ENCODE data around the gene HESX1. TPM values are rescaled to one million over a fixed set of nuclear protein-coding genes. Genes with fewer than 3 reads are reported as not detected.
A peak's percentile ranks its signal among the peaks of the same experiment; 100 is the strongest.

HESX1 gene
- total and polyA plus RNA-seq, 5 experiments from 2014 or later: 0.27 to 0.87 (median 0.39) TPM; not detected in 2

DNA sequence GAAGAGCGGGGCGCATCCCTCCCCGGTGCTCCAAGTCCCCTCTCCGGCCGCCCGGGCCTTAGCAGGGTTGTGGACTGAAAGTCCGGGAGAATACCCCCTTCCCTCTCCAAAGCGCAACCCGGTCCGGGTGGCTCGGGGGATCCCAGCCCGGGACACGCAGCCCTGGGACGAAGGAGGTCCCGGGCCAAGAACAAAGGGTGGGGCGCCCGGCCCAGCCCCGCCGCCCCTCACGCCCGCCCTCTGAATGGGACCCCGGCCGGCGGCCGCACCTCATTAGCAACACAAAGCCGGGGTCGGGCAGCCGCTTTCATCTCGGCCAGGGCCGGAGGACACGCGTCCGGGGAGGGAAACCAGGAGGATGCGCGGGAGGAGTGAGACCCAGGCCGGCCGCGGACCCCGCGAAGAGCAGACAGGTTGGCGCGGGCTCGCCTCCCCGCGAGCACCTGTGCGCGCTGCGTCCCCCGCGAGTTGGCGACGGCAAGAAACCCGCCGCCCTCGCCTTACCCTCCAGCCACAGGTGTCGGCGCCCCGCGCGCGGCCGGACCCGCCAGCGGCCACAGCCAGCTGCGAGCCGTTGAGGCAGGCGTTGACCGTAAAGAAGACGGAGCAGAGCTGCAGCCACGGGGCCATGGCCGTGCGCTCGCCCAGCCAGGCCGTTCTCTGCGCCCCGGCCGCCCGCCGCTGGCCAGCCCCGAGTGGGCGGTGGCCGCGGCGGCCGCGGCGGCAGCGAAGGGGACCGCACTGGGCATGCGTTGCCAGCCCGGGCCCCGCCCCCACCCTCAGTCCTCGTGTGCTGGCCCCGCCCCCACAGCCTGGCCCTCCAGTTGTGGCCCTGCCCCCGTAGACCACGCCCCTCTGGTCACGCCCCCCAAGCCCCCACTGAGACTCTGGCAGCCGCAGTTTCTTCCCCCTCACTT, 34.9 kb downstream of the HESX1 start, which contains the start of gene IL17RD:
TSS of gene IL17RD (minus strand) at position 697 of the 917 bp plus-strand sequence. CDS start at position 630, 67 bp downstream.
- Mint-ChIP-seq H3K36me3 (peaks cover 0 to 3% (median 0%) of the 10 kb centered on the region in 3 donors), H3K4me3 (peak within 1 kb of the TSS; percentile 72 to 93 (median 85)), H3K9me3 (no peaks in the 10 kb centered on the region), H3K4me1 (peaks cover 6 to 17% (median 12%) of the 10 kb centered on the region in 4 donors), H3K27ac (peak within 1 kb of the TSS in 3 of 10 donors; percentile 53 to 86 (median 54)), H3K27me3 (peaks cover 45 to 89% (median 65%) of the 10 kb centered on the region in 5 donors)
- ATAC-seq (peak; percentile 32 to 54), DNase-seq (peak in 6 of 10 donors; percentile 19 to 46 (median 27))
- POLR2A ChIA-PET: no interaction called here

GRCh38 chr3:57164217-57164656, 35.5 kb downstream of the HESX1 start:
- peak; percentile 55 for ATAC-seq
- POLR2A ChIA-PET: no interaction called here
- peak overlapping the region; percentile 72 to 93 (median 85) for H3K4me3 Mint-ChIP-seq
- H3K4me1 Mint-ChIP-seq: peaks cover 7 to 21% (median 14%) of the 10 kb centered on the region in 4 donors
- H3K9me3 Mint-ChIP-seq: no peaks in the 10 kb centered on the region
- H3K27ac Mint-ChIP-seq: peak overlapping the region in 2 of 10 donors; percentile 53 to 54
- DNase-seq: peak in 1 of 10 donors; percentile 4
- peaks cover 43 to 93% (median 67%) of the 10 kb centered on the region in 5 donors for H3K27me3 Mint-ChIP-seq
- peaks cover 0 to 3% (median 0%) of the 10 kb centered on the region in 3 donors for H3K36me3 Mint-ChIP-seq

DNA sequence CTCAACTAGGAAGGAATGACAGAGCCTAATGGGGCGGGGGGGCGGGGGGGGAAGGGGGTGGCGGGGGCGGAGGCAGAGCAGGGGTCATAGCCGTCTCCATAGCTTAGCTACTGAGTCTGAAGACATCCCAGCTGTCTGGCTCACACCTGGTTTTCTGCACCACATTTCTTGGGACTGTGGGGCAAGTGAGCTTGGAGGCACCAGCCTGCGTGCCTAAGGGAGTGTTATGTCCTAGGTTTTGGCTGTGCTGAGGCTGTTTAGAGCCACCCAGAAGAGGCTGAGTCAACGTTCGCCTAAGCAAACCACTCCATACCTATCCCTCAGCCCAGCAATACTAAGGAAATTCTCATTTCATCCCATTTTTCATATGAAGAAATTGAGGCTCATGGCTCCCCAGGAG, 36.0 kb downstream of the HESX1 start:
- POLR2A ChIA-PET: no interaction called here
- peaks cover 10 to 26% (median 17%) of the 10 kb centered on the region in 4 donors for H3K4me1 Mint-ChIP-seq
- no peak overlapping the region for H3K27ac Mint-ChIP-seq
- peaks cover 0 to 3% (median 0%) of the 10 kb centered on the region in 3 donors for H3K36me3 Mint-ChIP-seq
- H3K9me3 Mint-ChIP-seq: no peaks in the 10 kb centered on the region
- no peak for DNase-seq
- peaks cover 40 to 93% (median 66%) of the 10 kb centered on the region in 5 donors for H3K27me3 Mint-ChIP-seq
- peak overlapping the region; percentile 72 to 93 (median 85) for H3K4me3 Mint-ChIP-seq
- no peak for ATAC-seq

DNA sequence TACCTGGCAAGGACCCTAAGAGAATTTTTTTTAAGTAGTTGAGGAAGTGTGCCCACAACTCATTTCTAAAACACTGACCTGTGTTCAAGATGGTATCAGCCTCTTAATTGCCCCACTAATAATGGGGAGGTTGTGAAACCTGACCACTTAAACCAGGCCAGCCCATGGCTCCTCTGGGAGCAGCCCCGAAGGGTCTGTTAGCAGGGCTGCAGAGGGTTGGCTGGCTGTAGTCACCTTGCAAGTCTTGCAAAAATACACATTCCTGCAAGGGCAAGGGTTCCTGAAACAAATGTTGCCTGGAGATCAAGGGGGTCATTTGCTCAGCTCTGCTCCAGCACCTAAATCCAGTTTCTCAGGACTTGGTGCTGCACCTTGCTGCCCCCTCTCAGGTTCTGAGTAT, 37.9 kb downstream of the HESX1 start:
- no peak overlapping the region for H3K27ac Mint-ChIP-seq
- H3K36me3 Mint-ChIP-seq: peaks cover 0 to 3% (median 0%) of the 10 kb centered on the region in 3 donors
- POLR2A ChIA-PET: no interaction called here
- H3K27me3 Mint-ChIP-seq: peaks cover 31 to 84% (median 59%) of the 10 kb centered on the region in 5 donors
- no peak overlapping the region for H3K4me3 Mint-ChIP-seq
- peaks cover 10 to 28% (median 18%) of the 10 kb centered on the region in 4 donors for H3K4me1 Mint-ChIP-seq
- DNase-seq: no peak
- ATAC-seq: no peak
- no peaks in the 10 kb centered on the region for H3K9me3 Mint-ChIP-seq

GRCh38 chr3:57160765-57161538, 38.8 kb downstream of the HESX1 start:
- Mint-ChIP-seq H3K9me3 (no peaks in the 10 kb centered on the region), H3K27ac (peak overlapping the region in 1 of 10 donors; percentile 27), H3K4me1 (peaks cover 10 to 27% (median 19%) of the 10 kb centered on the region in 4 donors), H3K36me3 (peaks cover 0 to 3% (median 0%) of the 10 kb centered on the region in 3 donors), H3K27me3 (peaks cover 25 to 84% (median 56%) of the 10 kb centered on the region in 5 donors), H3K4me3 (no peak overlapping the region)
- POLR2A ChIA-PET: no interaction called here
- ATAC-seq (no peak), DNase-seq (no peak)

DNA sequence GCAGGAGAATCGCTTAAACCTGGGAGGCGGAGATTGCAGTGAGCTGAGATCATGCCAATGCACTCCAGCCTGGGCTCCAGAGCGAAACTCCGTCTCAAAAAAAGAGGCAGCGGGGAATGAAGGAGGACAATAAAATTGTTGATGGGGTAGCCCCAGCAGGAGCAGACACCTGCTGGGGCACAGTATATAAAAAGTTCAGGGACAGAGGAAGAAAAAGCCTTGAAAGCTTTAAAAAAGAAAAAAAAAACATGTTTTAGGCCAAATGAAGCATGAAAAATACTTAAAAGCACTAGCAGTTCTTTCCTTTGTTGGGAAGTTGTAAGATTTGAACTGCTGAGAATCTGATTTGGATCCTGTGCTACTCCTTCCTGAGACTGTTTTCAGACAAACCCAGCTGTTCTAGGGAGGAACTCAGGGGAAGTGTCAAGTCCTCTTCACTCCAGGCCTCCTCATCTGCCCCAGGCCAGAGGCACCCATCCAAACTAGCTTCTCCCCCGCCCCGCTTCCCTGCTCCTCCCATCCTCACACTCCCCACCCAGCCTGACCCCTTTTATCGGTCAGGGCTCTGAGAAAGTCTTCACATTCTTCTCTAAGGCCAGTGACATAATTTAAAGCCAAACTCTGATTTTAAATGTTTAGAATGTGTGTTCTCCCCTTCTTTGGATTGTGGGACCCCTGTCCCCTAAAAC, 39.6 kb downstream of the HESX1 start:
- POLR2A ChIA-PET: no interaction called here
- no peaks in the 10 kb centered on the region for H3K9me3 Mint-ChIP-seq

GRCh38 chr3:57158813-57159738, 40.7 kb downstream of the HESX1 start:
- Mint-ChIP-seq H3K27me3 (peaks cover 21 to 72% (median 51%) of the 10 kb centered on the region in 5 donors), H3K4me1 (peaks cover 6 to 15% (median 13%) of the 10 kb centered on the region in 4 donors), H3K4me3 (peak overlapping the region in 2 of 10 donors; percentile 1 to 42), H3K9me3 (no peaks in the 10 kb centered on the region), H3K36me3 (no peaks in the 10 kb centered on the region), H3K27ac (no peak overlapping the region)
- POLR2A ChIA-PET: no interaction called here
- no peak for DNase-seq
- ATAC-seq: no peak

More for the DNA sequence above, 39.6 kb downstream of the HESX1 start:
- DNase-seq (no peak), ATAC-seq (no peak)
- peaks cover 0 to 3% (median 0%) of the 10 kb centered on the region in 3 donors for H3K36me3 Mint-ChIP-seq
- peaks cover 10 to 20% (median 18%) of the 10 kb centered on the region in 4 donors for H3K4me1 Mint-ChIP-seq
- peak overlapping the region in 1 of 10 donors; percentile 27 for H3K27ac Mint-ChIP-seq
- H3K27me3 Mint-ChIP-seq: peaks cover 21 to 79% (median 51%) of the 10 kb centered on the region in 5 donors
- H3K4me3 Mint-ChIP-seq: no peak overlapping the region

DNA sequence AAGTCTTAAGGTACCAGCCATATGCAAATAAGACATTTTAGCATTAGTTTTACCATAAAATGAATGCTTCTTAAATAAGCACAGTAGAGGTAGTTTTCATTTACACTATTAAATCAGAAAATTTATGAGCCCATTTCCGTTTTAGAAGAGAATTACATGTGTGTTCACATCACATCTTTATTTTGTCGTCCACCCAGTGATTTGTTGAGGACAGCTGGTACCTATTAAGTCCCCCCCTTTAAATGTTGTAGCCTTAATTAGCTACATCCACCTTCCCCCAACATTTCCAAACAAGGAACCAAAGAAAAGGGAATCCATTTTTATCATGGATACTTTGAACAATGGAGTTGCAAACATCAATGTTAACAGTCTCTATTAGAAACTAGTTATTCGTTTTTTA, 41.5 kb downstream of the HESX1 start:
- H3K4me1 Mint-ChIP-seq: peaks cover 5 to 12% (median 10%) of the 10 kb centered on the region in 4 donors
- no peaks in the 10 kb centered on the region for H3K36me3 Mint-ChIP-seq

GRCh38 chr3:57157545-57157944, 42.2 kb downstream of the HESX1 start:
- Mint-ChIP-seq H3K4me1 (peaks cover 5 to 12% (median 10%) of the 10 kb centered on the region in 4 donors), H3K36me3 (no peaks in the 10 kb centered on the region), H3K27ac (no peak overlapping the region), H3K27me3 (peaks cover 14 to 64% (median 40%) of the 10 kb centered on the region in 5 donors), H3K9me3 (no peaks in the 10 kb centered on the region), H3K4me3 (no peak overlapping the region)
- no peak for DNase-seq
- ATAC-seq: no peak
- POLR2A ChIA-PET: no interaction called here

More for the DNA sequence above, 41.5 kb downstream of the HESX1 start:
- H3K27me3 Mint-ChIP-seq: peaks cover 21 to 67% (median 48%) of the 10 kb centered on the region in 5 donors
- no peak for ATAC-seq
- no peak overlapping the region for H3K4me3 Mint-ChIP-seq
- POLR2A ChIA-PET: no interaction called here
- no peak overlapping the region for H3K27ac Mint-ChIP-seq
- no peak for DNase-seq
- H3K9me3 Mint-ChIP-seq: no peaks in the 10 kb centered on the region

DNA sequence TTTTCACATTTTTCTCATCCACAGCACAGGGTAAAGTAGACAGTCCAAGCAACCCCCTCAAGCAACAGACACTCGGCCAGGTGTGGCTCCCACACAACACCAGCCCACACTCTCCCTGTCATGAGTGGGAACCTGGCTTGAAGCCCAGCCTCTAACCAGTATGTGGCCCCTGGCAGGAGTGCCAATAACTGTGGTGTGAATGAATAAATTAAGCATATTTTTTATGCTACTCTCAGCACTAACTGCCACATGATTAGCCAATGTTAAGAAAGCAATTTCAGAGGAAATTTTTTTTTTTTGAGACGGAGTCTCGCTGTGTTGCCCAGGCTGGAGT, 44.5 kb downstream of the HESX1 start:
- DNase-seq (no peak), ATAC-seq (no peak)
- Mint-ChIP-seq H3K4me1 (peaks cover 4 to 10% (median 9%) of the 10 kb centered on the region in 4 donors), H3K4me3 (no peak overlapping the region), H3K9me3 (no peaks in the 10 kb centered on the region), H3K27ac (peak overlapping the region in 1 of 10 donors; percentile 30), H3K36me3 (no peaks in the 10 kb centered on the region), H3K27me3 (peaks cover 10 to 54% (median 25%) of the 10 kb centered on the region in 5 donors)
- POLR2A ChIA-PET: no interaction called here

Measured in naive thymus-derived CD8-positive, alpha-beta T cell (primary cell).